ENCODE measurements around the gene DYNLL2. TPM values are rescaled to one million over a fixed set of nuclear protein-coding genes. Genes with fewer than 3 reads are reported as not detected.

The DYNLL2 gene
- total and polyA plus RNA-seq, 9 of the 15 experiments (the other 6 are each of a cell fraction or from before 2014, with no cell fraction given), result 1.8 to 24.5 (median 13.0) TPM

- no peak for TF ChIP-seq HDGF (IDR thresholded peaks at IDR 0.05)
- TF ChIP-seq MNT (conservative IDR thresholded peaks at IDR 0.05), result peak in 1 of 2 experiments; percentile 73; a peak in 3 of 4 replicates
- TF ChIP-seq PATZ1 (CRISPR knock-in tag; IDR thresholded peaks at IDR 0.05; ENCODE audit: borderline replicate concordance), result no peak
- TF ChIP-seq CREB1 (IDR thresholded peaks at IDR 0.05), result peak; percentile 45
- TF ChIP-seq CREB1 (CRISPR knock-in tag; IDR thresholded peaks at IDR 0.05), result peak; percentile 21; the same call in 1 of the 2 replicates
- TF ChIP-seq MIER1 (IDR thresholded peaks at IDR 0.05; ENCODE audit: low read depth), result no peak
- TF ChIP-seq DDX20 (tag; IDR thresholded peaks at IDR 0.05; ENCODE audit: low read depth), result no peak
- no peak for TF ChIP-seq MXI1 (IDR thresholded peaks at IDR 0.05; ENCODE audit: low read depth, low read length)
- no peak for TF ChIP-seq POLR3G (IDR thresholded peaks at IDR 0.05; ENCODE audit: extremely low read depth, insufficient read length, insufficient replicate concordance)
- no peak for TF ChIP-seq CHD7 (IDR thresholded peaks at IDR 0.05; ENCODE audit: low read depth, low read length)
- no peak for TF ChIP-seq TBP (optimal IDR thresholded peaks at IDR 0.05; ENCODE audit: low read depth, low read length)
- TF ChIP-seq ZNF146 (CRISPR knock-in tag; IDR thresholded peaks at IDR 0.05; ENCODE audit: unreplicated experiment), result no peak
- TF ChIP-seq DNMT1 (IDR thresholded peaks at IDR 0.05), result no peak
These were observed 485 bp downstream of the DYNLL2 start (continued) for GRCh38 chr17:58083491-58084316.
